ENCODE measurements around the gene PLCH2.

The PLCH2 gene

DNA sequence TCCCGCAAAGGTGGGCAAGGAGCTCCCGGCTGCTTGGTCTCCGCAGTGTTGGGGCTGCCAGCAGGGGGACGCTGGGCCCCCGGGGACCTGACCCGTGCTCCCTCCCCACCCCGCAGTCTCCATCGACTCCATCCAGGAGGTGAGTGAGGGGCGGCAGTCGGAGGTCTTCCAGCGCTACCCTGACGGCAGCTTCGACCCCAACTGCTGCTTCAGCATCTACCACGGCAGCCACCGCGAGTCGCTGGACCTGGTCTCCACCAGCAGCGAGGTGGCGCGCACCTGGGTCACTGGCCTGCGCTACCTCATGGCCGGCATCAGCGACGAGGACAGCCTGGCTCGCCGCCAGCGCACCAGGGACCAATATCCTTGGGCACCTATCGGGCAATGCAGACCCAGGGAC is 3.5 kb downstream of the PLCH2 start:
- DNase-seq (ENCODE audit: low spot score), result no peak

GRCh38 chr1:2480236-2480985 is 4.3 kb downstream of the PLCH2 start:
- DNase-seq (ENCODE audit: low spot score), result no peak

GRCh38 chr1:2480986-2481364 is 4.9 kb downstream of the PLCH2 start:
- no peak for DNase-seq (ENCODE audit: low spot score)

GRCh38 chr1:2481885-2482284 is 5.8 kb downstream of the PLCH2 start:
- no peak for DNase-seq (ENCODE audit: low spot score)

- no peak for DNase-seq (ENCODE audit: low spot score)
Observed at GRCh38 chr1:2482588-2482987, 6.5 kb downstream of the PLCH2 start.

- DNase-seq (ENCODE audit: low spot score), result no peak
Observed at GRCh38 chr1:2483026-2483425, 6.9 kb downstream of the PLCH2 start.

GRCh38 chr1:2483970-2484369 is 7.9 kb downstream of the PLCH2 start:
- no peak for DNase-seq (ENCODE audit: low spot score)

- DNase-seq (ENCODE audit: low spot score), result no peak
Observed at GRCh38 chr1:2486041-2486440, 10.0 kb downstream of the PLCH2 start.

DNA sequence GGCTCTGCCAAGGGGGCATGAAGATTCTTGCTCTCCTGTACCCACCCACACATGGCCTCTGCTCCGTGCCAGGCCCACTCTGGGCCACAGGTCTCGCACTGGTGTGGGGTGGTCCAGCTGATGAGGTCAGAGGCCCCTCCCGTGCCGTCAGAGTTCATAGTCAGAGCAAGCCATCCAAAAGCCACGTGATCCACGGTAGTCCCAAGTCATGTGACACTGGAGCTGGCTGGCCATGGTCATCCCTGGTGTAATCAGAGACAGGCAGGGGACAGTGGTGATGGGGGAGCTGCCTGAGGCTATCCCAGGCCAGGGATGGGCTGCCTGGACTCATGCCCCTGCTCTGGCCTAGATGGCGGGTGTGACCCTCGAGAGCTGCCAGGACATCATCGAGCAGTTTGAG is 10.5 kb downstream of the PLCH2 start:
- no peak for DNase-seq (ENCODE audit: low spot score)

DNA sequence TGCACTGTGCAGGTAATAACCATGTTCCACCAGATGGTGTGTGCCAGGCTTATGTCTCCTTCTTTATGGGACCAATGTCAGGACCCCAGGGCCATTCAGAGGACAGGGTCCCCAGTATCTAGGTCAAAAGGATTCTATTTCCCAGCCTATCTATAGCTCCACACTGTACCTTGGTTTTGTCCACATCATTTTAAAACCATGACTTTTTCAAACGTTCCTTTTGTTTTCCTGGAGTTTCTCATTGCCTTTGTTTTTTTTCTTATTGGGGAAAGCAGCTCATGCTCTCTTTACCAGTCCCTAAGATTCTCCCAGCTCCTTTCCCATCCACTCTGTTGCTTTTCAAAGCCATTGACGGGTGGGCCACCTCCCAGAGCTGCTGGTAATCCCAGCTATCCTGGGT is 12.6 kb downstream of the PLCH2 start:
- no peak for DNase-seq (ENCODE audit: low spot score)

- no peak for DNase-seq (ENCODE audit: low spot score)
Observed at GRCh38 chr1:2489615-2490014, 13.5 kb downstream of the PLCH2 start.

DNA sequence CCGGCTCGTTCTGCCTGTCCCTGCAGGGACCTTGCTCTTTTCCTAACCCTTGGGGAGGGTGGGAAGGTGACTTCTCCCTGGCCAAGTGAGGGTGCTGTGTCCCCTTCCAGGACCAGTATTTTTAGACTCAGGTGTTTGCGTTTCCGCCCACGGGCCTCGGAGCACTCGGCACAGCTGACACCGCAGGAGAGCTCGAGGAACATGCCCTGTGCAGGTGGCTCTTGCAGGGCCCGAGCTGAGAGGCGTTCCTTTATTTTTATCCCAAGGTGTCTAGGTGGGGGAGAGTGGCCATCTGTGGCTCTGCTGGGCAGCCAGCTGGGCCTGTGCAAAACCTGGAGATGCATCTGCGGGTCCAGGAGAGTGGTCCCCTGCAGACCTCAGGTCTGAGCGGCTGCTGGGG is 16.0 kb downstream of the PLCH2 start:
- peak; percentile 79 for DNase-seq (ENCODE audit: low spot score)

DNA sequence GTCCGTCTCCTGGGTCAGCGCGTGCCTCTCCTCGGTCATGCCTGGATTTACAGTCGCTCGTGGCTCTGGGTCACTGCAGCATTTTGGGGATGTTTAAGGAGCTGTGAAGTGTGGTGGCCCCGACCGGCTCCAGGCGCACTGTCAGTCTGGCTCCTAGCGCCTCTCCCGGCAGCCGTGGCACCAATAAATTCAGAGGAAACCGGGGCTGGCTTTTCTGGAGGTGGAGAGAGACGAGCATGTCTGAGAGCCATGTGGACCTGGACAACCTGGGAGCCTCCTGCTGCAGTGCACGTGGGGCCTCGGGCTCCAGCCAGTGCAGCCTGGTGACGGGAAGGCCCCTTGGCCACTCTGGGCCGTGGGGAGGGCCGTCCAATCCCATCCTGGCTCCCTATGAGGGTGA is 17.1 kb downstream of the PLCH2 start:
- peak; percentile 46 for DNase-seq (ENCODE audit: low spot score)

DNA sequence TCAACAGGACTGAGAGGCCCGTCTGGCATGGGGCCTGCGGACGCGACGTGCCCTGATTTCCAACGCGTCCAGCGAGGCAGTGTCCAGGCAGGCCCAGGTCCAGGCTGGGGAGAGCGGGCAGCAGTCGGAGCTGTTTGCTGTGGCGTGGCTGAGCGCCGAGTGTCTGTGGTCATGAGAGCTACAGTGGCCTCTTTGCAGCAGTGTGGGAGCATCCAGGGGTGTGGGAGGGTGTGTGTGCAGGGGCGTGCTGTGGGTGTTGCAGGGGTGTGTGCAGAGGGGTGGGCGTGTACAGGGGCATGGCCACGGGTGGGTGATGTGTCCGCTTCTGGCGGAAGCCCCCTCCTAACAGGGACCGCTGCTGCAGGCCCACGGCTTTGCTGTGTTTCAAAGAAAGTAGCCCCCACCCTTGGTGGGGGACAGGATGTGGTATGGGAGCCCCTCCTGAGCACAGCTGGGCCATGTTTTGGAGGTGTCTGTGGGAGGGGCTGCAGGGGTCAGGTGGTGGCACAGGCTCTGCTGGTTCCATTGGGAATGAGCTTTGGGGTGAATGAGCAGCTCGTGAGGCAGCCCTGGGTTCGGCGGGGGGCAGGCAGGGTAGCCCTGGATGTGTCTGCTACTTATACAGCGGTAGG is 17.7 kb downstream of the PLCH2 start:
- peak; percentile 62 for DNase-seq (ENCODE audit: low spot score)

DNA sequence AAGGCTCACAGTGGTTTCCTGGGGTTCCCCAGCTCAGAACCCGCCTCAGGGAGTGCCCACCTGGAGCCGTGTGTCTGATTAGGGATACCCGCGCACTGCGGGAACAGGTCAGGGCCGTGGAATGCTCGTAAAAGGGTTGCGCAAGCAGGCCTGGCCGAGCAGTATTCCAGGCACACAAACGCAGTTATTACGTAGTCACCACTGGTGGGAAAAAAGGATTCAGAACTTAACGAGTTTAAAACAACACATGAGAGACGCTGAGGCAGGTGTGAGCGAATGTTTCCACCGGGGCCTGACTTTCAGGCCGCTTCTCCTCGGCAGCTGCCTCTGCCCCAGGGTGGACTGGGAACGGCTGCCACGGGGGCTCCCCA is 18.2 kb downstream of the PLCH2 start:
- DNase-seq (ENCODE audit: low spot score), result no peak

DNA sequence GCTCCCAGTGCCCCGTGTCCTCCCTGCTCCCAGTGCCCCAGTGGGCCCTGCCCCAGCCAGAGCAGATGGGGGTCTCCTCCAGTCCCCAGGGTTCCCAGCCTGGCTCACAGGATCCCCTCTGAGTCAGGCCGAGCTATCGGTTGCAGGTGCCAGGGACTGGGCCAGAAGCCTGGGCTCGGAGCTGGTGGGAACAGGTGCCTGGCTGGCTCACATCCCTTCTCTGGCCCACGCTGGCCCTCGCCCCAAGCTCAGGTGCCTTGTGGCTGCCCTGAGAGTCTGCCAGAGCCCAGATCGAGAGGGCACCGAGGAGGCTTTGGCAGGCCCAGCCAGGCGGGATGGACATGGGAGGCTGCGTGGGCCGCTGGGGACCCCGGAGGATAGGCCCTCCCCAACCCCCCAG is 18.9 kb downstream of the PLCH2 start:
- DNase-seq (ENCODE audit: low spot score), result peak; percentile 88

- DNase-seq (ENCODE audit: low spot score), result no peak
Observed at GRCh38 chr1:2495546-2495945, 19.5 kb downstream of the PLCH2 start.

DNA sequence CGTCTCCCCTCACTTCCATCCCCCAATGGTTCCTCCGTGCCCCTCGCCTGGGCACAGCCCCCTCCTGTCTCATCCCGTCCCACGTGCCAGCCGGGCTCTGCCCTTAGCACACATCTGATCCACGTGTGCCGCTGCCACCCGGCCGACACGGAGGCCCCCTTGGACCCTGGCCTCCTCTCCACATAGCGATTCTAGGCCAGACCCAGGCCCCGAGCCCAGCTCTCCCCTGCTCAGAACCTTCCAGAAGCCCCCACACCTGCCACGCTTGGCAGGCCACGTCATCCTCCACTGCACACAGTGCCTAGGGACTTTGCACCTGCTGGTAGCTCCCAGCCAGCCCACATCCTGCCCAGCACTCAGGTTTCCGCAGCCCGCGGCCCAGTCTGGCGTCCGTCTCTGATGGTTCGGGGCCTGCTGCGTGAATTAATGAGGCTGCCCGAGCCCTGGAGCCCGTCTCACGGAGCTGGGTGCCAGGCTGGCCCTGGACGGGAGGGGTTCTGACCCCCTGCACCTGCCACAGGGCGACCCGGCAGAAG is 20.1 kb downstream of the PLCH2 start:
- DNase-seq (ENCODE audit: low spot score), result no peak

- DNase-seq (ENCODE audit: low spot score), result no peak
Observed at GRCh38 chr1:2496746-2497145, 20.7 kb downstream of the PLCH2 start.

DNA sequence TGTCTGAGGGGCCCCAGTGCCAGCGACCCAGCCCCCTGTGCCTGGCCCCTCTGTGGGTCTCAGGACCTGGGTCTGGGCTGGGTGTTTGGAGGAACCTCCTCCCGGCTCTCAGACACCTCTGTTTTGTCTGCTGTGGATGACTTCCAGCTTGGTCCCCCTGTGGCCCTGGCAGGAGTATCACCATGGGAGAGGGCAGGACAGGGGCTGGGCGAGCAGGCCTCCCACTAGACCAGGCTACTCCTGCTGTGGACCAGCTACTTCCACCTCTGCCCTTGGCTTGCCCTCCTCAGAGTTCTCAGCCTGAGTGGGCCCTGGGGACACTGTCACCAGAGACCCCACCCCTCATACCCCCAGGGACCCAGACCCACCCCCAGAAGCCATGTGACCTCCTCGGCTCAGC is 21.8 kb downstream of the PLCH2 start:
- DNase-seq (ENCODE audit: low spot score), result no peak

- no peak for DNase-seq (ENCODE audit: low spot score)
Observed at GRCh38 chr1:2498648-2499047, 22.6 kb downstream of the PLCH2 start.

- DNase-seq (ENCODE audit: low spot score), result no peak
Observed at GRCh38 chr1:2499260-2499659, 23.2 kb downstream of the PLCH2 start.

DNA sequence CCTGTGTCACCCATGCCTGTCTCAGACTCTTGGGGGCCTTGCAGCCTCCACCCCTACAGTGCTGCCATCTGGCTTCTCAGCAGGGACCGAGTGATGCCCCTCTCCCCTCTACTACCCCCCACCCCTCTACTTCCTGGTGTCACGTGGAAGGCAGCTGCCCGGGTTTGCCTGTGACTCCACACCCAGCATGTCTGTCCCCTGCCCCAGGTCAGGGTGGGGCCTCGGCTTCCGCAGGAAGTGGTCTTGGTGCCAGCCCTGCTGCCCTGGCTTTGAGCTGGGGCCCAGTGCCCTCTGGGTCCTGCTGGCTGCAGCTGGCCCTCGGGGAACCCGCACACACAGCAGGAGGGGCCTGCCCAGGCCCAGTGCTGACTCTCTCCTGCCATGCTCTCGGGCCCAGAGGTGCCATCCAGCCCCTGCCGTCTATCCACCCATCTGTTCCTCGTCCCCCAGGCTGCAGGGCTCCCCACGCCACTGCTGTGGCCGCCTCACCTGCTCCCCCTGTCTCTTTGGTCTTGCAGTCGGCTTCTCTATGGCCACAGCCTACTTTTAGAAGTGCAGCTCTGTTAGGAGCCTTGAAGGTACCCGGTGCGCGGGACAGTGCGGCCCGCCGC is 24.0 kb downstream of the PLCH2 start:
- DNase-seq (ENCODE audit: low spot score), result no peak
